Loucy (cell line): Measurements from ENCODE around the gene CTPS2.

Experiments used
- H2AFZ ChIP-seq: fragments of 200-600 bp; sonication (generic); 2 replicates; pipeline ENCODE4 v1.6.0; 2016; ENCODE audit warnings: antibody characterized with exemption, mild to moderate bottlenecking, low read length, moderate library complexity
- H3F3A ChIP-seq: fragments of 200-600 bp; 2 replicates; pipeline ENCODE4 v1.6.0; 2016; ENCODE audit warnings: antibody characterized with exemption, low read depth, mild to moderate bottlenecking
- H3K27me3 ChIP-seq: fragments of 200-600 bp; sonication (generic); 2 replicates; pipeline ENCODE4 v1.6.1; 2014; ENCODE audit warnings: low read length, mild to moderate bottlenecking; ENCODE audit not compliant: insufficient read depth, poor library complexity, severe bottlenecking
- H3K36me3 ChIP-seq: fragments of 200-600 bp; sonication (generic); 2 replicates; pipeline ENCODE4 v1.6.1; 2016; ENCODE audit warnings: low read length; ENCODE audit not compliant: insufficient read depth
- H3K4me1 ChIP-seq: fragments of 200-600 bp; sonication (generic); 2 replicates; pipeline ENCODE4 v1.5.1; 2014; ENCODE audit warnings: low read length, mild to moderate bottlenecking; ENCODE audit not compliant: insufficient read depth, poor library complexity, severe bottlenecking
- H3K4me2 ChIP-seq: fragments of 200-600 bp; sonication (generic); 2 replicates; pipeline ENCODE4 v1.6.0; 2014; ENCODE audit warnings: antibody characterized with exemption, low read length, low read depth, mild to moderate bottlenecking; ENCODE audit not compliant: poor library complexity, severe bottlenecking
- H3K4me3 ChIP-seq: fragments of 200-600 bp; sonication (generic); 2 replicates; pipeline ENCODE4 v1.5.1; 2014; ENCODE audit warnings: low read length, mild to moderate bottlenecking, mixed read lengths; ENCODE audit not compliant: poor library complexity, severe bottlenecking
- H3K79me2 ChIP-seq: fragments of 200-600 bp; sonication (generic); 2 replicates; pipeline ENCODE4 v1.6.1; 2014; ENCODE audit warnings: low read length; ENCODE audit not compliant: insufficient read depth
- H3K9ac ChIP-seq: fragments of 200-600 bp; sonication (generic); 2 replicates; pipeline ENCODE4 v1.6.0; 2014; ENCODE audit warnings: mild to moderate bottlenecking, low read depth, low read length, moderate library complexity; ENCODE audit not compliant: poor library complexity, severe bottlenecking
- H3K9me2 ChIP-seq: fragments of 200-600 bp; sonication (generic); replicated peaks from 2 replicates; pipeline ENCODE4 v1.6.1; 2016; ENCODE audit warnings: low read depth, low read length, mixed read lengths
- H3K9me3 ChIP-seq: fragments of 200-600 bp; sonication (generic); 2 replicates; pipeline ENCODE4 v1.6.1; 2014; ENCODE audit warnings: mild to moderate bottlenecking, antibody characterized with exemption, low read length, low read depth; ENCODE audit not compliant: insufficient read depth
- H4K20me1 ChIP-seq: fragments of 200-600 bp; sonication (generic); 2 replicates; pipeline ENCODE4 v1.6.0; 2014; ENCODE audit warnings: antibody characterized with exemption, low read length, mild to moderate bottlenecking; ENCODE audit not compliant: insufficient read depth, poor library complexity, severe bottlenecking
- EZH2phosphoT487 ChIP-seq: fragments of 200-600 bp; IDR thresholded peaks from 2 replicates; pipeline ENCODE4 v1.6.1; 2018; ENCODE audit warnings: antibody characterized with exemption, mild to moderate bottlenecking, moderate library complexity, borderline replicate concordance
- TF ChIP-seq, protein P1 (sequence below): fragments of 200-600 bp; sonication (generic); conservative IDR thresholded peaks from 2 replicates; pipeline ENCODE4 v1.5.1; 2014; ENCODE audit warnings: mild to moderate bottlenecking, antibody characterized with exemption, low read length

The CTPS2 gene

DNA sequence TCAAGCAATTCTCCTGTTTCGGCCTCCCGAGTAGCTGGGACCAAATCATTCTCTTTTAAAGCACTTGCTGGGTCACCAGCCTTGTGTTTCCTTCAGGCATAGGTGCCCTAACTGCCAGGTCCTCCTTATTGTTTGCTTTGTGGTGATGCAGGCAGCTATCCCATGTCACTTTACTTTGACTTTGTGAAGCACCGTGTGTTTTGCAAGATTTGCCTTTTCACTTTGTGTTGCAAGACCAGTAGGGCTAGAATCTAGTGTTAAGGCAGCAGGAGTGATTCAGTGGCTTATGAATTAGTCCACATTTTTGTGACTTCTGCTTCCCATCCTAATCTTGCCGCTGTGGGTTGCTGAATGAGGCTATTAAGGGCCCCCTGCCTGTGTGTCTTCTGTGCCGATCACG lies 27.1 kb upstream of the CTPS2 start:
- Histone ChIP-seq H3K4me1 (no peaks in the 10 kb centered on the region), H3K27me3 (no peaks in the 10 kb centered on the region), H3K4me3 (no peak overlapping the region), H4K20me1 (no peaks in the 10 kb centered on the region), H3K36me3 (peaks cover 28% of the 10 kb centered on the region; the same call in 1 of the 2 replicates), H3K9ac (no peak overlapping the region), H2AFZ (no peak overlapping the region), H3K79me2 (no peaks in the 10 kb centered on the region), H3K9me2 (no peaks in the 10 kb centered on the region), H3F3A (no peaks in the 10 kb centered on the region), H3K4me2 (no peak overlapping the region), H3K9me3 (no peaks in the 10 kb centered on the region)
- TF ChIP-seq, protein P1, sequence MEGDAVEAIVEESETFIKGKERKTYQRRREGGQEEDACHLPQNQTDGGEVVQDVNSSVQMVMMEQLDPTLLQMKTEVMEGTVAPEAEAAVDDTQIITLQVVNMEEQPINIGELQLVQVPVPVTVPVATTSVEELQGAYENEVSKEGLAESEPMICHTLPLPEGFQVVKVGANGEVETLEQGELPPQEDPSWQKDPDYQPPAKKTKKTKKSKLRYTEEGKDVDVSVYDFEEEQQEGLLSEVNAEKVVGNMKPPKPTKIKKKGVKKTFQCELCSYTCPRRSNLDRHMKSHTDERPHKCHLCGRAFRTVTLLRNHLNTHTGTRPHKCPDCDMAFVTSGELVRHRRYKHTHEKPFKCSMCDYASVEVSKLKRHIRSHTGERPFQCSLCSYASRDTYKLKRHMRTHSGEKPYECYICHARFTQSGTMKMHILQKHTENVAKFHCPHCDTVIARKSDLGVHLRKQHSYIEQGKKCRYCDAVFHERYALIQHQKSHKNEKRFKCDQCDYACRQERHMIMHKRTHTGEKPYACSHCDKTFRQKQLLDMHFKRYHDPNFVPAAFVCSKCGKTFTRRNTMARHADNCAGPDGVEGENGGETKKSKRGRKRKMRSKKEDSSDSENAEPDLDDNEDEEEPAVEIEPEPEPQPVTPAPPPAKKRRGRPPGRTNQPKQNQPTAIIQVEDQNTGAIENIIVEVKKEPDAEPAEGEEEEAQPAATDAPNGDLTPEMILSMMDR: no peak
- no peak for TF ChIP-seq EZH2phosphoT487

DNA sequence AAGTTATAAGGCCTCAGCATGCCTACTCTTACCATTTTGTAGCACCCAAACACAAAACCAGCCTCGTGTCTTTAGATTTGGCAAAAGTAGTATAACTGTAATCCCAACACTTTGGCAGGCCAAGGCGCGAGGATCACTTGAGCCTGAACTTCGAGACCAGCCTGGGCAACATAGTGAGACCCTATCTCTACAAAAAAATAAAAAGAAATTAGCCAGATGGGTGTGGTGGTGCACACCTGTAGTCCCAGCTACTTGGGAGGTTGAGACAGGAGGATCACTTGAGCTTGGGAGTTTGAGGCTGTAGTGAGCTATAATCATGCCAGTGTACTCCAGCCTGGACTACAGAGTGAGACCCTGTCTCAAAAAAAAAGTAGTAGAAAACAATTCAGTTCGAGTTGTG lies 24.6 kb upstream of the CTPS2 start:
- Histone ChIP-seq H3F3A (no peaks in the 10 kb centered on the region), H3K4me3 (no peak overlapping the region), H3K9me2 (no peaks in the 10 kb centered on the region), H3K79me2 (no peaks in the 10 kb centered on the region; the same call in 1 of the 2 replicates), H3K36me3 (peaks cover 22% of the 10 kb centered on the region; the same call in 1 of the 2 replicates), H3K4me2 (no peak overlapping the region), H4K20me1 (no peaks in the 10 kb centered on the region), H3K27me3 (no peaks in the 10 kb centered on the region), H3K9me3 (no peaks in the 10 kb centered on the region), H3K4me1 (no peaks in the 10 kb centered on the region), H2AFZ (no peak overlapping the region), H3K9ac (no peak overlapping the region)
- no peak for TF ChIP-seq EZH2phosphoT487
- TF ChIP-seq, protein P1: no peak

DNA sequence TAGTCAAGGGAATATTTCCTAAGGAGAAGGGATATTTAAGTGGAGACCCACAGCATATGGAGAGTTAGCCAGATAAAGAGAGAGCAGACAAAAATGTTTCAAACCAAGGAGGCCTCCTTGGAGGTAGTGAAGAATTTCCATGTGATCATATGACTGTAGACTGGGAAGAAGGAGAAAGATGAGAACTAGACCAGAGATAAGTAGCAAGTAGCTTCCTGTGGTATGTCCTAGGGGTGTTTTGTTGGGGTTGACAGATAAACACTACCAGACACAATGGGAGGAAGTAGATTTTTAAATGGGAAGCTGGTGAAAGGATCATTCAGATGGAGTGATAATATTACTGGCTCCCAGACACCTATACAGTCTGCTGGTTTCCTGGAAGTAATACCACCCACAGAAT lies 20.5 kb upstream of the CTPS2 start:
- no peak overlapping the region for H3K9ac ChIP-seq
- no peaks in the 10 kb centered on the region; the same call in 1 of the 2 replicates for H3K79me2 ChIP-seq
- no peaks in the 10 kb centered on the region for H3K27me3 ChIP-seq
- H3F3A ChIP-seq: no peaks in the 10 kb centered on the region
- H4K20me1 ChIP-seq: no peaks in the 10 kb centered on the region
- no peaks in the 10 kb centered on the region for H3K4me1 ChIP-seq
- no peak overlapping the region for H3K4me3 ChIP-seq
- H3K4me2 ChIP-seq: no peak overlapping the region
- H2AFZ ChIP-seq: no peak overlapping the region
- H3K36me3 ChIP-seq: peaks cover 16% of the 10 kb centered on the region; the same call in 1 of the 2 replicates
- TF ChIP-seq EZH2phosphoT487: no peak
- TF ChIP-seq, protein P1: no peak
- no peaks in the 10 kb centered on the region for H3K9me2 ChIP-seq
- no peaks in the 10 kb centered on the region for H3K9me3 ChIP-seq
